ENCODE data around the gene ALDH1B1.

Gene ALDH1B1

GRCh38 chr9:38414040-38414723 lies 21.7 kb downstream of the ALDH1B1 start:
- CTCF ChIA-PET: interaction anchor here (8.8 kb wide), 1 partner anchor 19 kb away, joined by 83 read pairs; no protein-coding TSS in a partner anchor
- no peak overlapping the region for H3K27ac ChIP-seq (ENCODE audit: insufficient read depth in 1 of 2, low read depth in 1 of 2, low read length in 2 of 2, poor library complexity in 1 of 2, severe bottlenecking in 2 of 2)
- H3K4me3 ChIP-seq (ENCODE audit: control insufficient read depth in 1 of 7, extremely low read depth in 1 of 7, insufficient read depth in 4 of 7, low read depth in 2 of 7, low read length in 6 of 7): no peak overlapping the region
- H3K4me1 ChIP-seq (ENCODE audit: control extremely low read depth in 1 of 4, control insufficient read depth in 4 of 4, insufficient read depth in 4 of 4, low read length in 3 of 4): no peaks in the 10 kb centered on the region
- POLR2A ChIA-PET: no interaction called here
- H3K9me3 ChIP-seq (ENCODE audit: control extremely low read depth in 1 of 5, control insufficient read depth in 4 of 5, insufficient read depth in 2 of 5, low read depth in 1 of 5, low read length in 4 of 5): no peaks in the 10 kb centered on the region
- no peaks in the 10 kb centered on the region for H3K36me3 ChIP-seq (ENCODE audit: control insufficient read depth in 4 of 4, insufficient read depth in 4 of 4, low read length in 3 of 4)
- DNase-seq: no peak
- H3K27me3 ChIP-seq (replicated peaks in 2 of 5; ENCODE audit: control insufficient read depth in 4 of 5, insufficient read depth in 5 of 5, low read length in 4 of 5): peaks cover 0 to 12% (median 0%) of the 10 kb centered on the region in 5 experiments
- WGBS (ENCODE audit: insufficient coverage): 93% methylated on average over 21 of the region's 24 CpGs

- H3K36me3 ChIP-seq (ENCODE audit: control insufficient read depth in 4 of 4, insufficient read depth in 4 of 4, low read length in 3 of 4): no peaks in the 10 kb centered on the region
- no peak overlapping the region for H3K4me3 ChIP-seq (ENCODE audit: control insufficient read depth in 1 of 7, extremely low read depth in 1 of 7, insufficient read depth in 4 of 7, low read depth in 2 of 7, low read length in 6 of 7)
- peaks cover 0 to 12% (median 0%) of the 10 kb centered on the region in 5 experiments for H3K27me3 ChIP-seq (replicated peaks in 2 of 5; ENCODE audit: control insufficient read depth in 4 of 5, insufficient read depth in 5 of 5, low read length in 4 of 5)
- WGBS (ENCODE audit: insufficient coverage): 92% methylated on average over 7 of the region's 8 CpGs
- no peak for DNase-seq
- no peak overlapping the region for H3K27ac ChIP-seq (ENCODE audit: insufficient read depth in 1 of 2, low read depth in 1 of 2, low read length in 2 of 2, poor library complexity in 1 of 2, severe bottlenecking in 2 of 2)
- H3K4me1 ChIP-seq (ENCODE audit: control extremely low read depth in 1 of 4, control insufficient read depth in 4 of 4, insufficient read depth in 4 of 4, low read length in 3 of 4): no peaks in the 10 kb centered on the region
- ChIA-PET POLR2A (no interaction called here), CTCF (interaction anchor here (1.0 to 8.8 kb wide), 2 partner anchors 17 to 19 kb away, joined by 3 to 83 read pairs; no protein-coding TSS in a partner anchor)
- H3K9me3 ChIP-seq (ENCODE audit: control extremely low read depth in 1 of 5, control insufficient read depth in 4 of 5, insufficient read depth in 2 of 5, low read depth in 1 of 5, low read length in 4 of 5): no peaks in the 10 kb centered on the region
Measured at GRCh38 chr9:38415856-38416255, 23.4 kb downstream of the ALDH1B1 start.

GRCh38 chr9:38416461-38416860 lies 24.0 kb downstream of the ALDH1B1 start:
- ChIA-PET POLR2A (no interaction called here), CTCF (interaction anchor here (0.7 to 8.8 kb wide), 5 partner anchors 8 to 40 kb away, joined by 3 to 83 read pairs (median 3); no protein-coding TSS in a partner anchor)
- WGBS (ENCODE audit: insufficient coverage): 100% methylated on average over 1 of the region's 4 CpGs
- no peaks in the 10 kb centered on the region for H3K4me1 ChIP-seq (ENCODE audit: control extremely low read depth in 1 of 4, control insufficient read depth in 4 of 4, insufficient read depth in 4 of 4, low read length in 3 of 4)
- no peak overlapping the region for H3K27ac ChIP-seq (ENCODE audit: insufficient read depth in 1 of 2, low read depth in 1 of 2, low read length in 2 of 2, poor library complexity in 1 of 2, severe bottlenecking in 2 of 2)
- H3K4me3 ChIP-seq (ENCODE audit: control insufficient read depth in 1 of 7, extremely low read depth in 1 of 7, insufficient read depth in 4 of 7, low read depth in 2 of 7, low read length in 6 of 7): no peak overlapping the region
- no peak for DNase-seq
- peaks cover 0 to 12% (median under 1%) of the 10 kb centered on the region in 5 experiments for H3K27me3 ChIP-seq (replicated peaks in 2 of 5; ENCODE audit: control insufficient read depth in 4 of 5, insufficient read depth in 5 of 5, low read length in 4 of 5)
- H3K36me3 ChIP-seq (ENCODE audit: control insufficient read depth in 4 of 4, insufficient read depth in 4 of 4, low read length in 3 of 4): no peaks in the 10 kb centered on the region
- H3K9me3 ChIP-seq (ENCODE audit: control extremely low read depth in 1 of 5, control insufficient read depth in 4 of 5, insufficient read depth in 2 of 5, low read depth in 1 of 5, low read length in 4 of 5): no peaks in the 10 kb centered on the region

- no peaks in the 10 kb centered on the region for H3K36me3 ChIP-seq (ENCODE audit: control insufficient read depth in 4 of 4, insufficient read depth in 4 of 4, low read length in 3 of 4)
- POLR2A ChIA-PET: no interaction called here
- no peak overlapping the region for H3K4me3 ChIP-seq (ENCODE audit: control insufficient read depth in 1 of 7, extremely low read depth in 1 of 7, insufficient read depth in 4 of 7, low read depth in 2 of 7, low read length in 6 of 7)
- no peak overlapping the region for H3K27ac ChIP-seq (ENCODE audit: insufficient read depth in 1 of 2, low read depth in 1 of 2, low read length in 2 of 2, poor library complexity in 1 of 2, severe bottlenecking in 2 of 2)
- peaks cover 0 to 12% (median 6%) of the 10 kb centered on the region in 5 experiments for H3K27me3 ChIP-seq (replicated peaks in 2 of 5; ENCODE audit: control insufficient read depth in 4 of 5, insufficient read depth in 5 of 5, low read length in 4 of 5)
- H3K4me1 ChIP-seq (ENCODE audit: control extremely low read depth in 1 of 4, control insufficient read depth in 4 of 4, insufficient read depth in 4 of 4, low read length in 3 of 4): no peaks in the 10 kb centered on the region
- no peaks in the 10 kb centered on the region for H3K9me3 ChIP-seq (ENCODE audit: control extremely low read depth in 1 of 5, control insufficient read depth in 4 of 5, insufficient read depth in 2 of 5, low read depth in 1 of 5, low read length in 4 of 5)
- 94% methylated on average over 6 of the region's 8 CpGs for WGBS (ENCODE audit: insufficient coverage)
- DNase-seq: peak; percentile 35 to 63 (median 58)
- CTCF ChIA-PET: interaction anchor here (0.7 to 8.8 kb wide), 10 partner anchors 9 to 51 kb away, joined by 3 to 83 read pairs (median 3); no protein-coding TSS in a partner anchor
Measured at GRCh38 chr9:38417003-38417945, 24.8 kb downstream of the ALDH1B1 start.

- WGBS (ENCODE audit: insufficient coverage): no CpG with 5 or more reads among the region's 1 CpG
- CTCF ChIA-PET: interaction anchor here (0.7 to 8.8 kb wide), 9 partner anchors 10 to 340 kb away, joined by 3 to 83 read pairs (median 5); no protein-coding TSS in a partner anchor
- Histone ChIP-seq H3K36me3 (ENCODE audit: control insufficient read depth in 4 of 4, insufficient read depth in 4 of 4, low read length in 3 of 4) (no peaks in the 10 kb centered on the region), H3K27me3 (replicated peaks in 2 of 5; ENCODE audit: control insufficient read depth in 4 of 5, insufficient read depth in 5 of 5, low read length in 4 of 5) (peaks cover 6 to 18% (median 16%) of the 10 kb centered on the region in 5 experiments), H3K4me1 (ENCODE audit: control extremely low read depth in 1 of 4, control insufficient read depth in 4 of 4, insufficient read depth in 4 of 4, low read length in 3 of 4) (no peaks in the 10 kb centered on the region), H3K9me3 (ENCODE audit: control extremely low read depth in 1 of 5, control insufficient read depth in 4 of 5, insufficient read depth in 2 of 5, low read depth in 1 of 5, low read length in 4 of 5) (no peaks in the 10 kb centered on the region), H3K27ac (ENCODE audit: insufficient read depth in 1 of 2, low read depth in 1 of 2, low read length in 2 of 2, poor library complexity in 1 of 2, severe bottlenecking in 2 of 2) (no peak overlapping the region), H3K4me3 (ENCODE audit: control insufficient read depth in 1 of 7, extremely low read depth in 1 of 7, insufficient read depth in 4 of 7, low read depth in 2 of 7, low read length in 6 of 7) (no peak overlapping the region)
- no peak for DNase-seq
- POLR2A ChIA-PET: no interaction called here
Measured at GRCh38 chr9:38418366-38418765, 25.9 kb downstream of the ALDH1B1 start.

GRCh38 chr9:38419181-38419580 lies 26.7 kb downstream of the ALDH1B1 start:
- WGBS (ENCODE audit: insufficient coverage): 90% methylated on average over 5 of the region's 5 CpGs
- no peak for DNase-seq
- no peaks in the 10 kb centered on the region for H3K9me3 ChIP-seq (ENCODE audit: control extremely low read depth in 1 of 5, control insufficient read depth in 4 of 5, insufficient read depth in 2 of 5, low read depth in 1 of 5, low read length in 4 of 5)
- peaks cover 0 to 6% (median 6%) of the 10 kb centered on the region in 4 experiments for H3K4me1 ChIP-seq (ENCODE audit: control extremely low read depth in 1 of 4, control insufficient read depth in 4 of 4, insufficient read depth in 4 of 4, low read length in 3 of 4)
- H3K36me3 ChIP-seq (ENCODE audit: control insufficient read depth in 4 of 4, insufficient read depth in 4 of 4, low read length in 3 of 4): no peaks in the 10 kb centered on the region
- CTCF ChIA-PET: interaction anchor here (1.4 to 8.8 kb wide), 4 partner anchors 9 to 51 kb away, joined by 3 to 83 read pairs (median 5); no protein-coding TSS in a partner anchor
- no peak overlapping the region for H3K27ac ChIP-seq (ENCODE audit: insufficient read depth in 1 of 2, low read depth in 1 of 2, low read length in 2 of 2, poor library complexity in 1 of 2, severe bottlenecking in 2 of 2)
- POLR2A ChIA-PET: no interaction called here
- H3K4me3 ChIP-seq (ENCODE audit: control insufficient read depth in 1 of 7, extremely low read depth in 1 of 7, insufficient read depth in 4 of 7, low read depth in 2 of 7, low read length in 6 of 7): no peak overlapping the region
- peaks cover 10 to 26% (median 17%) of the 10 kb centered on the region in 5 experiments for H3K27me3 ChIP-seq (replicated peaks in 2 of 5; ENCODE audit: control insufficient read depth in 4 of 5, insufficient read depth in 5 of 5, low read length in 4 of 5)
